ENCODE measurements around the gene TCF4.

- TF ChIP-seq CTCF (IDR thresholded peaks at IDR 0.05), result no peak
- no peak for TF ChIP-seq POLR2A (IDR thresholded peaks at IDR 0.05)
- no peak for TF ChIP-seq POLR2AphosphoS5 (IDR thresholded peaks at IDR 0.05)
- no peak for TF ChIP-seq EP300 (IDR thresholded peaks at IDR 0.05)
Observed at GRCh38 chr18:55435592-55435991, 152.4 kb downstream of the TCF4 start.

Data from suprapubic skin (tissue), 4 donors.